CD4-positive, alpha-beta T cell treated with Interleukin-4 for 1 hour (primary cell): ENCODE results near the gene TCIRG1.

Experiments used
- DNase-seq, 2 donors: peaks; one replicate each; pipeline ENCODE4 v3.0.0-alpha.2; 2020 to 2022

The TCIRG1 gene

DNA sequence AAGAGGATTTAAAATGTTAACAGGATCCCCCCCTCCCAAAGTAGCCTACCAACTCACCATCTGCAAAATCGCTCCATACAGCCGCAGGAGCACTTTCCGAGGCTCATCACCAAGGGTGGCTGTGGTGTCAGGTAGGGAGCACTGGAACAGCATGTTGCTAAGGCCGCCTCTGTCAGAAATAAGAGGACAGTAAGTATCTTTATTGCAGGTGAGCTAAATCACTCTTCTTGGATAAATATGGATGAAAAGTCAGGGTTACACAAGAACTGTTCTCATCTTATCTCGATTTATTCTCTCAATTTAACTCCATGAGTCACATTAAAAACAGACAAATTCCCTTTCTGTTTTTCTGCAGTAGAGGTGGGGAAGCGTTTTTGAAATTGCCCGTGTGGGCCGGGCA is 58.1 kb downstream of the TCIRG1 start:
- no peak for DNase-seq

DNA sequence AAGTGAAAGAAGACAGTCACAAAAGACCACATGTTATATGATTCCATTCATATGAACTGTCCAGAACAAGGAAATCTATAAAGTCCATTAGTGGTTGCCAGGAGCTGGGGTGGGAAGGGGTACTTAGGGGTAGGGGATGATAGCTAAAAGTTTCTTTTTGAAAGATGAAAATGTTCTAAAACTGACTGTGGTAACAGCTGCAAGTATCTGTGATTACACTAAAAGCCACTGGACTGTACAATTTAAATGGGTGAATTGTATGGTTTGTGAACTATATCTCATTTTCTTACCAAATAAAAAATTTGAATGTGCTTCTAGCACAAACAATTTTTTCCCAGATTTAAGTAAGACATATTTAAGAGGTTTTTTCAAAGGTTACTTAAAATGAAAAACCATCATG is 60.2 kb downstream of the TCIRG1 start:
- DNase-seq: no peak

DNA sequence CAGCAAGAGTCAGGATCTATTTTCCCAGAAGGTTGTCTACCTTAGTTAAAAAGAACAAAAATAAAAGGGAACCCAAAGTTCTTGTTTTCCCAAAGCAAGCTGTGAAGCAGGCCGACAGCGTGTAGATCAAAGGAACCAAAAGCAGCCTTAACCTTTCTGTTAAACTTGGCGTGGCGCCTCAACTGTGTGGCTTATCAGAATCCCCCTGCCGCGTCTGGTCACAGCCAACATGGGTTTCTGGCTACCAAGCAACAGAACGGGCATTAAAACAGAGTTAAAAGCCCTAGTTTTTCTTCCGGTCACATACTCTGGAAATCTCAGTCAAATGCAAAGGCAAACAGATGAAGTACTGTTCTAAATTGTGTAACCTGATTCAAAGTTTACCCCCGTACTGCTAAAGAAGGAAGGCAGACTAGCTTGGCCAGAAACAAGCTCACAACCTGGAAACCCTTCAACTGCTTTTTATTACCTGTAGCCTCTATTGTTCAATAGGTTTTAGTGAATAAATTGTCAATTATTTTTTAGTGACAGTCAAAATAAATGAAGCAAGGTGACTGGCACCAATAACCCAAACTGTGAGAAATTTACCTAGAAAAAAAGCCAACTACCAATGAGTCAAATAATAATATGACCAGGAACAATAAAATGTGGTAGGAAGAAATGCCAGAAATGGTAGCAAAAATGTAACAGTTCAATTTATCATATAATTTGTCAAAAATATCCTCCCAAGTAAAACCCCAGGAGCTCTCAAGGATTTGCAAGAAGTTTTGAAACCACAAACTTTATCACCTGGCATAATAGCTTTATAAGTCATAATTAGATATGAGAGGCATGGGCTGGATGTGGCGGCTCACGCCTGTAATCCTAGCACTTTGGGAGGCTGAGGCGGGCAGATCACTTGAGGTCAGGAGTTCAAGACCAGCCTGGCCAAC is 60.9 kb downstream of the TCIRG1 start:
- peak; percentile 36 to 52 for DNase-seq
